GM23248 (cell line): ENCODE measurements around the gene PRPF4. TPM values are rescaled to one million over a fixed set of nuclear protein-coding genes. Genes with fewer than 3 reads are reported as not detected.
"Not testable (repeated sequence)": the region's sequence is repeated elsewhere in the genome, so short reads cannot be mapped to it uniquely, and the experiment has no call there.

Source experiments
- DNase-seq: peaks from one replicate; pipeline ENCODE4 v3.0.0-alpha.2; 2015
- H2AFZ ChIP-seq: fragments of 200-600 bp; sonication (generic); 2 replicates; pipeline ENCODE4 v1.6.1; 2016; ENCODE audit warnings: antibody characterized with exemption
- H3F3A ChIP-seq: fragments of 200-600 bp; sonication (generic); 2 replicates; pipeline ENCODE4 v1.6.1; 2016; ENCODE audit warnings: mild to moderate bottlenecking, antibody characterized with exemption, mixed run types; ENCODE audit not compliant: insufficient read depth
- H3K27ac ChIP-seq: fragments of 200-600 bp; sonication (generic); 2 replicates; pipeline ENCODE4 v1.5.1; 2016; ENCODE audit warnings: mild to moderate bottlenecking
- H3K27me3 ChIP-seq: fragments of 200-600 bp; sonication (generic); replicated peaks from 2 replicates; pipeline ENCODE4 v1.6.1; 2016; ENCODE audit warnings: mild to moderate bottlenecking; ENCODE audit not compliant: insufficient read depth
- H3K36me3 ChIP-seq: fragments of 200-600 bp; sonication (generic); 2 replicates; pipeline ENCODE4 v1.6.1; 2016; ENCODE audit warnings: low read depth, mild to moderate bottlenecking
- H3K4me1 ChIP-seq: fragments of 200-600 bp; sonication (generic); 2 replicates; pipeline ENCODE4 v1.6.1; 2016; ENCODE audit warnings: mild to moderate bottlenecking; ENCODE audit not compliant: insufficient read depth
- H3K4me2 ChIP-seq: fragments of 200-600 bp; sonication (generic); one replicate; pipeline ENCODE4 v1.6.1; 2016; ENCODE audit warnings: mild to moderate bottlenecking; ENCODE audit not compliant: unreplicated experiment
- H3K4me3 ChIP-seq: fragments of 200-600 bp; sonication (generic); 2 replicates; pipeline ENCODE4 v1.5.1; 2016; ENCODE audit warnings: mild to moderate bottlenecking
- H3K79me2 ChIP-seq: fragments of 200-600 bp; sonication (generic); 2 replicates; pipeline ENCODE4 v1.6.1; 2016; ENCODE audit warnings: mild to moderate bottlenecking; ENCODE audit not compliant: insufficient read depth
- H3K9ac ChIP-seq: fragments of 200-600 bp; sonication (generic); 2 replicates; pipeline ENCODE4 v1.6.1; 2016; ENCODE audit warnings: mild to moderate bottlenecking
- H3K9me2 ChIP-seq: fragments of 200-600 bp; sonication (generic); 2 replicates; pipeline ENCODE4 v1.6.1; 2016; ENCODE audit warnings: mixed run types, mild to moderate bottlenecking, moderate library complexity; ENCODE audit not compliant: insufficient read depth
- H3K9me3 ChIP-seq: fragments of 200-600 bp; sonication (generic); one replicate; pipeline ENCODE4 v1.6.1; 2017; ENCODE audit warnings: low read depth
- H4K20me1 ChIP-seq: fragments of 200-600 bp; sonication (generic); 2 replicates; pipeline ENCODE4 v1.6.0; 2016; ENCODE audit not compliant: insufficient read depth
- EZH2 ChIP-seq: fragments of 200-600 bp; sonication (generic); IDR thresholded peaks from 2 replicates; pipeline ENCODE4 v1.6.1; 2018; ENCODE audit warnings: antibody characterized with exemption, mild to moderate bottlenecking; ENCODE audit not compliant: insufficient read depth, poor library complexity, severe bottlenecking
- EZH2phosphoT487 ChIP-seq: fragments of 200-600 bp; sonication (generic); IDR thresholded peaks from 2 replicates; pipeline ENCODE4 v1.6.1; 2018; ENCODE audit warnings: antibody characterized with exemption, moderate library complexity, mild to moderate bottlenecking, low read depth; ENCODE audit not compliant: insufficient read depth
- WGBS, 2 experiments: methylation state at CpG; one replicate each; pipeline ENCODE4 v1.1.6; 2015 to 2017; ENCODE audit warnings: low lambda C conversion rate in 2 of 2, low coverage in 1 of 2; ENCODE audit errors: missing lambda C conversion rate in 2 of 2; 5-methylcytosine and 5-hydroxymethylcytosine counted together
- in situ Hi-C: fragments of 300-500 bp; cut with MboI; formaldehyde crosslinking; loops from 2 replicates; pipeline ENCODE4 v1.15.0; 2020
- polyA plus RNA-seq: library from polyadenylated mRNA; unstranded; fragments of >200 nt; fragmentation: Nextera tagmentation; extraction: Ambion mirVana; gene quantifications from 2 replicates; pipeline ENCODE4 v1.2.1, GENCODE V29; 2016
- total RNA-seq: library from RNA; depleted of rRNA; stranded (reverse); fragments of >200 nt; shearing (Covaris generic); gene quantifications from 2 replicates; pipeline ENCODE4 v1.2.3, GENCODE V29; 2014; rRNA removed

Gene PRPF4
- total RNA-seq, result 26.5 and 27.4 TPM in 2 replicates
- 25.7 and 27.0 TPM in 2 replicates for polyA plus RNA-seq

DNA sequence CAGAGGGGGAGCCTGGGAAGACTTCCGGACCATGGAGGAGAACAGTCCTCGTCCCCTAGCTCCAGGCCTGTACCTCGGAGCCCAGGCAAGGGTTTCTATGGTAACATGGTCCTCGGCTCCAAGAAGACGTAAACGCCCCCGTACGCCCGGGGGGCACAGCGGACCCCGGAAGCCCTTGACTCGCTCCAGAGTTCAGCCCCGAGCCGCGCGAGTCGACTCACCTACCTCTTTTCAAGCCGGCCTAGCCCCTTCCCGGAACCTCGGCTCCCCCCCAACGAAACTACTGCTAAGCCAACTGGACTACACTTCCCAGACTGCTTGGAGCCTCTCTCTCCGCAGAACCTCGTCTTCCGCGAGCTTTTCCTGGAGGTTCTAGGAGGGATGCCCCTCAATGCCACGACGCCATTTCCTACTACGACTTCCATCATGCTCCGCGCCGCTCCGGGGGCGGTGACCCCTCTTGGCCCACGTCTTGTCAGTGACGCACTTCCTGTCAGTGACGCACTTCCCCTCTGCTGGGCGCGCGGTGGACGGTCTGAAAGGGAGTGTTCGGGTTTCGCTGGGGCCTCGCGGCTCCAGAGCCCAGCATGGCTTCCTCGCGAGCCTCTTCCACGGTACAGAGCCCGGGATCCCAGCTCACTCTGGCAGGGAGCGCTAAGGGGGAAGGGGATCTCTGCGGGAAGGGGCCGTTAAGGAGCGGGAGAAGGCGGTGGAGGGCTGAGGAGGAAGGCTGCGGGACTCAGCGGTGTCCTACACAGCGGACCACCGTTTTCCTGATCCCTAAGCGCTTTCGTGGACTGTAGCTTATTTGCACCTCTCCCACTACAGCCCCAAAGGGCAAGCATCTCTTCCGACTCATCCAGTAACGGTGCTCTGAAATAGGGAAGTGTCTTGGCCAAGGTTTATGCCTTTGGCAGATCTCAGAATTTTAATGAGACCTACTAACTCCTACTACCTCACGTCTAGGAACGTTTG is at the start of gene PRPF4, which contains the start of gene CDC26:
Gene PRPF4, plus strand, starts transcription at position 502 of the 975 bp plus-strand sequence. Its CDS starts 86 bp downstream, at position 588.
Gene CDC26, minus strand, starts transcription at position 416 of the 975 bp plus-strand sequence. CDS start 3,065 bp downstream, outside the sequence.
- DNase-seq, result peak; percentile 99
- in situ Hi-C loops, result no loop called here
- Histone ChIP-seq H3K4me3 (peak within 1 kb of the TSS; percentile 92), H3K27me3 (no peaks in the 10 kb centered on the region), H2AFZ (peak within 1 kb of the TSS; percentile 91), H3K4me1 (peaks cover 13% of the 10 kb centered on the region), H3K9me2 (no peaks in the 10 kb centered on the region), H3K27ac (peak within 1 kb of the TSS; percentile 92), H4K20me1 (no peaks in the 10 kb centered on the region), H3K36me3 (peaks cover 51% of the 10 kb centered on the region), H3F3A (peaks cover 14% of the 10 kb centered on the region), H3K79me2 (peaks cover 76% of the 10 kb centered on the region), H3K9me3 (no peaks in the 10 kb centered on the region), H3K9ac (peak within 1 kb of the TSS; percentile 97), H3K4me2 (peak within 1 kb of the TSS; percentile 100)
- TF ChIP-seq EZH2phosphoT487, result no peak
- TF ChIP-seq EZH2, result no peak
- WGBS, 2 experiments, result 1 to 2% methylated on average over 59 to 63 of the region's 63 CpGs

DNA sequence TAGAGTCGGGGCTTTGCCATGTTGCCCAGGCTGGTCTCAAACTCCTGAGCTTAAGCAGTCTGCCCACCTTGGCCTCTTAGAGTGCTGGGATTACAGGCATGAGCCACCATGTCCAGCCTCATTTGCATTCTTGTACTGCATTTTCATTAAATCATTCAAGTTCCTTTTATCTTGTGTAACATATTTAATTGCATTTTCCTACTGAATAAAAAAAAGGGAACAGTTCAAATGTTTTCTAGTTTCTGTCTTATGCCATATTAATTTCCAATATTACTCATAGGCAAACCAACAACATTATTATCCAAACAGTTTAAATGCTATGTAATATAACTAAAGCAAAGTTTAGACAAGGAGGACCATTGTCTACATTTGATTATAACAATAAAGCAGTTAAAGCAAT is 48.0 kb upstream of the PRPF4 start:
- in situ Hi-C loops, result no loop called here
- no peak for DNase-seq
- 52 to 72% methylated on average over 1 of the region's 1 CpG for WGBS, 2 experiments
- no peaks in the 10 kb centered on the region for H3K27me3 ChIP-seq
- TF ChIP-seq EZH2phosphoT487 (no peak), EZH2 (no peak)
- H3K79me2 ChIP-seq, result peaks cover 97% of the 10 kb centered on the region
- no peak overlapping the region for H3K9ac ChIP-seq
- H4K20me1 ChIP-seq, result 0 out of 2 replicates have a peak, but pooled peaks cover 6% of the 10 kb centered on the region
- no peaks in the 10 kb centered on the region for H3F3A ChIP-seq
- no peak overlapping the region for H3K4me2 ChIP-seq
- no peaks in the 10 kb centered on the region for H3K9me2 ChIP-seq
- H3K4me3 ChIP-seq, result no peak overlapping the region
- H3K9me3 ChIP-seq, result no peaks in the 10 kb centered on the region
- peaks cover 28% of the 10 kb centered on the region for H3K4me1 ChIP-seq
- H3K27ac ChIP-seq, result no peak overlapping the region
- peaks cover 13% of the 10 kb centered on the region; the same call in 1 of the 2 replicates for H3K36me3 ChIP-seq
- no peak overlapping the region for H2AFZ ChIP-seq

DNA sequence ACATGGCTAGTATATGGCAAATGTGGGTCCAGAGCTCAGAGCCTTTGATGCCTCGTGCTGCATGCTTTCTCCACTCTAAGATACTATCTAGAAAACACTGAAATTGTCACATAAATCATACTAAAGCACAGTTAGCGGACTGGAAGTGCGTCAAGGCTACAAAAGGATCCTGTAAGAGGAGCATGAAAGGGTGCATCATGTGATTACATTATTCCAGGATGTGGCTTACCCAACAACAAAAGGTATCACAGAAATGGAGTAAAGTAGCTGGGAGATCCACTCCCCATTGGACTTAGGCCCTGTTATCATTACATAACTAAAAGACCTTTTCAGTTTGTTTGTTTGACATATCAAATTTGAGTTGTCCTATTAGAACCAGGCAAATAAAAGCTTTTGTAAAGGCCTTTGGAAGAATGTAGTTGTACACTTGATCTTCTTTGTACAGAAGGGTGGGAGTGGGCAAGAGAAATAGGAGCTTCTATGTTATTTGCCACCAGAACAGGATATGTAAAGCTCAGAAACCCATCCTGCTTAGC is 47.3 kb upstream of the PRPF4 start:
- peaks cover 97% of the 10 kb centered on the region for H3K79me2 ChIP-seq
- H3K36me3 ChIP-seq, result peaks cover 13% of the 10 kb centered on the region; the same call in 1 of the 2 replicates
- no peaks in the 10 kb centered on the region for H3K27me3 ChIP-seq
- no peak overlapping the region for H3K9ac ChIP-seq
- in situ Hi-C loops, result no loop called here
- H3K9me2 ChIP-seq, result no peaks in the 10 kb centered on the region
- WGBS, 2 experiments, result 67 to 68% methylated on average over 3 of the region's 3 CpGs
- H3K4me2 ChIP-seq, result no peak overlapping the region
- H3K4me3 ChIP-seq, result no peak overlapping the region
- no peak overlapping the region for H3K27ac ChIP-seq
- H2AFZ ChIP-seq, result no peak overlapping the region
- no peaks in the 10 kb centered on the region for H3K9me3 ChIP-seq
- H3F3A ChIP-seq, result no peaks in the 10 kb centered on the region
- H4K20me1 ChIP-seq, result peaks cover 9% of the 10 kb centered on the region; the same call in 1 of the 2 replicates
- peaks cover 23% of the 10 kb centered on the region for H3K4me1 ChIP-seq
- no peak for DNase-seq
- no peak for TF ChIP-seq EZH2phosphoT487

DNA sequence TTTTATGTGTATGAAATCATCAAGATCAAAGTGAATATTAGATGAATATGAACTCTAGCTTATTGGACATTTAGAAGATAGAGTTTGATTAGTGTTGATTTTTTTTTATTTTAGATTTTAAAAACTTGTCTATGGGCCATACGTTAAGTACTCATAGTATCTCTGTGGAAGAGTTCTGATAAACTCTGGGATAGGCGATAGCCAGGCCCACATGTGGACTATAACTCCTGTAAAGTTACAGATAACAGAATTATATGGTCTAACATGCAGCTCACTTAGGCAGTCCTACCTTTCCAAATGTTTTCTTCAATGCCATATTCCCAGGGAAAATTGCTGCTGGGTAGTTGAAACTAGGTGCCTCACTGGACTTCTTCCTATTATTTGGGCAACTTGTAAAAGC is 43.8 kb upstream of the PRPF4 start:
- in situ Hi-C loops, result no loop called here
- 95 to 100% methylated on average over 2 of the region's 2 CpGs for WGBS, 2 experiments

GRCh38 chr9:113235701-113236255 is 39.7 kb upstream of the PRPF4 start:
- H3K36me3 ChIP-seq, H3K27ac ChIP-seq, DNase-seq, H3K27me3 ChIP-seq, H3K4me1 ChIP-seq, H3K4me3 ChIP-seq, H3K9me3 ChIP-seq, H3K9ac ChIP-seq, H3F3A ChIP-seq, in situ Hi-C loops, H3K4me2 ChIP-seq, H2AFZ ChIP-seq, H3K9me2 ChIP-seq: not testable (repeated sequence)
- WGBS, 2 experiments, result 63 to 66% methylated on average over 10 of the region's 10 CpGs
- Histone ChIP-seq H4K20me1 (peaks cover 12% of the 10 kb centered on the region; the same call in 1 of the 2 replicates), H3K79me2 (peaks cover 92% of the 10 kb centered on the region)

More for the DNA sequence above, 43.8 kb upstream of the PRPF4 start:
- Histone ChIP-seq H3K4me2 (no peak overlapping the region), H3K9me2 (no peaks in the 10 kb centered on the region), H3K27ac (no peak overlapping the region), H3K9ac (no peak overlapping the region), H2AFZ (no peak overlapping the region), H3K79me2 (peaks cover 94% of the 10 kb centered on the region), H3K4me3 (no peak overlapping the region), H3K4me1 (peaks cover 2% of the 10 kb centered on the region; the same call in 1 of the 2 replicates), H3K9me3 (no peaks in the 10 kb centered on the region), H4K20me1 (peaks cover 17% of the 10 kb centered on the region; the same call in 1 of the 2 replicates), H3K36me3 (peaks cover 5% of the 10 kb centered on the region; the same call in 1 of the 2 replicates), H3F3A (no peaks in the 10 kb centered on the region), H3K27me3 (no peaks in the 10 kb centered on the region)
- TF ChIP-seq EZH2, result no peak
- TF ChIP-seq EZH2phosphoT487, result no peak
- no peak for DNase-seq
